GM12878 (cell line): ENCODE data around the gene FADS3. TPM values are rescaled to one million over a fixed set of nuclear protein-coding genes. Genes with fewer than 3 reads are reported as not detected.

Experiments used
- ATAC-seq: fragments of 200-7000 bp; cut with Tn5 transposase; 3 replicates; pipeline ENCODE4 v1.9.1; 2020; ENCODE audit warnings: mild to moderate bottlenecking, moderate library complexity
- BruUV-seq: library from RNA; stranded (reverse); fragments of 400-500 nt; replicated peaks from 2 replicates; lab custom pipeline; 2021; lab: Mats Ljungman, UMichigan
- CTCF ChIA-PET: fragments of 300-600 bp; sonication (Branson Sonifier 250); formaldehyde crosslinking; extraction: SDS; loops from one replicate; lab custom pipeline; 2021; ENCODE audit warnings: inconsistent platforms; lab: Yijun Ruan, JAX
- POLR2A ChIA-PET: fragments of 350-600 bp; formaldehyde crosslinking; extraction: SDS; loops from one replicate; lab custom pipeline; 2021; ENCODE audit warnings: inconsistent platforms; lab: Charles Lee
- RAD21 ChIA-PET: fragments of 300-600 bp; sonication (Branson Sonifier 250); formaldehyde crosslinking; loops from one replicate; lab custom pipeline; 2023; ENCODE audit warnings: antibody characterized with exemption; ENCODE audit not compliant: unreplicated experiment; lab: Charles Lee
- SMC1A ChIA-PET: fragments of 300-600 bp; sonication (Branson Sonifier 250); formaldehyde crosslinking; loops from one replicate; lab custom pipeline; 2023; ENCODE audit not compliant: unreplicated experiment, uncharacterized antibody; lab: Charles Lee
- DNase-seq: peaks from one replicate; pipeline ENCODE4 v3.0.0-alpha.2; 2011; ENCODE audit warnings: low read depth, low spot score
- FAIRE-seq: peaks from 3 replicates; lab custom pipeline; 2011; peaks lifted over from hg19 to GRCh38; lab: Jason Lieb, UNC
- H2AFZ ChIP-seq: 2 replicates; pipeline ENCODE4 v1.6.0; 2011; ENCODE audit warnings: low read depth, low read length, control low read depth; ENCODE audit not compliant: control insufficient read depth
- H3K27ac ChIP-seq: 2 replicates; pipeline ENCODE4 v1.5.1; 2011; ENCODE audit warnings: control low read depth; ENCODE audit not compliant: control insufficient read depth, insufficient read depth
- H3K27me3 ChIP-seq, 2 experiments: replicated peaks in 1 of 2; 2 replicates each; pipeline versions ENCODE4 v1.6.0 to v1.6.1; 2011; ENCODE audit warnings: low read length in 1 of 2; ENCODE audit not compliant: control insufficient read depth in 2 of 2, insufficient read depth in 2 of 2
- H3K36me3 ChIP-seq, 2 experiments: 2 replicates each; pipeline ENCODE4 v1.5.1; 2011; ENCODE audit warnings: low read length in 1 of 2; ENCODE audit not compliant: control insufficient read depth in 2 of 2, insufficient read depth in 2 of 2
- H3K4me1 ChIP-seq: 2 replicates; pipeline ENCODE4 v1.6.1; 2011; ENCODE audit warnings: mild to moderate bottlenecking, low read length, moderate library complexity, mixed read lengths; ENCODE audit not compliant: control insufficient read depth, insufficient read depth
- H3K4me2 ChIP-seq: 2 replicates; pipeline ENCODE4 v1.6.0; 2011; ENCODE audit warnings: control low read depth; ENCODE audit not compliant: control insufficient read depth, insufficient read depth
- H3K4me3 ChIP-seq: fragments of 200-600 bp; sonication (generic); 2 replicates; pipeline ENCODE4 v1.5.1; 2016
- H3K79me2 ChIP-seq: 2 replicates; pipeline ENCODE4 v1.6.0; 2011; ENCODE audit warnings: low read length; ENCODE audit not compliant: control insufficient read depth, insufficient read depth
- H3K9ac ChIP-seq: 2 replicates; pipeline ENCODE4 v1.8.0; 2011; ENCODE audit warnings: low read length, control low read depth, mixed read lengths; ENCODE audit not compliant: control insufficient read depth, insufficient read depth
- H3K9me3 ChIP-seq: replicated peaks from 3 replicates; pipeline ENCODE4 v1.5.1; 2011; ENCODE audit warnings: mild to moderate bottlenecking, low read length; ENCODE audit not compliant: control insufficient read depth, insufficient read depth
- H4K20me1 ChIP-seq: 2 replicates; pipeline ENCODE4 v1.6.0; 2011; ENCODE audit not compliant: control insufficient read depth, insufficient read depth
- BACH1 ChIP-seq: fragments of 450-650 bp; IDR thresholded peaks from 2 replicates; pipeline ENCODE4 v1.6.1; 2017; ENCODE audit warnings: mild to moderate bottlenecking, borderline replicate concordance
- CEBPZ ChIP-seq: fragments of 150-350 bp; IDR thresholded peaks from 2 replicates; pipeline ENCODE4 v1.6.1; 2016; ENCODE audit warnings: low read depth, low read length
- IKZF1 ChIP-seq: fragments of 450-650 bp; conservative IDR thresholded peaks from 2 replicates; pipeline ENCODE4 v1.6.1; 2017; ENCODE audit warnings: antibody characterized with exemption, mild to moderate bottlenecking
- KLF5 ChIP-seq: fragments of 450-650 bp; IDR thresholded peaks from 2 replicates; pipeline ENCODE4 v1.6.1; 2014; ENCODE audit warnings: mild to moderate bottlenecking; ENCODE audit not compliant: partially characterized antibody
- NFYB ChIP-seq: IDR thresholded peaks from 2 replicates; pipeline ENCODE4 v1.6.1; 2011; ENCODE audit warnings: low read depth, mild to moderate bottlenecking, low read length, improper control_type of control experiment, moderate library complexity; ENCODE audit not compliant: insufficient read depth
- NR2C1 ChIP-seq: fragments of 450-650 bp; IDR thresholded peaks from 2 replicates; pipeline ENCODE4 v1.6.1; 2017; ENCODE audit warnings: antibody characterized with exemption, mild to moderate bottlenecking, moderate library complexity
- NR2C2 ChIP-seq: IDR thresholded peaks from 2 replicates; pipeline ENCODE4 v1.6.1; 2011; ENCODE audit warnings: borderline replicate concordance, low read depth; ENCODE audit not compliant: control insufficient read depth, insufficient read length
- PAX5 ChIP-seq: IDR thresholded peaks from 2 replicates; pipeline ENCODE4 v1.6.1; 2011; ENCODE audit warnings: low read depth, low read length, borderline replicate concordance
- PML ChIP-seq: IDR thresholded peaks from 2 replicates; pipeline ENCODE4 v1.6.1; 2012; ENCODE audit warnings: low read length, inconsistent platforms
- RB1 ChIP-seq: fragments of 450-650 bp; formaldehyde crosslinking; IDR thresholded peaks from 2 replicates; pipeline ENCODE4 v1.6.1; 2017; ENCODE audit warnings: mild to moderate bottlenecking, borderline replicate concordance
- RELB ChIP-seq: fragments of 450-650 bp; IDR thresholded peaks from 2 replicates; pipeline ENCODE4 v1.6.1; 2017; ENCODE audit warnings: low read depth, mild to moderate bottlenecking, moderate library complexity
- SIX5 ChIP-seq: IDR thresholded peaks from 2 replicates; pipeline ENCODE4 v1.6.1; 2011; ENCODE audit warnings: mild to moderate bottlenecking, low read depth, low read length, moderate library complexity; ENCODE audit not compliant: severe bottlenecking
- SMARCA5 ChIP-seq: fragments of 450-650 bp; IDR thresholded peaks from 2 replicates; pipeline ENCODE4 v1.6.1; 2017; ENCODE audit warnings: mild to moderate bottlenecking
- SPI1 ChIP-seq: IDR thresholded peaks from 2 replicates; pipeline ENCODE4 v1.6.1; 2011; ENCODE audit warnings: low read depth, mild to moderate bottlenecking, low read length, moderate library complexity, borderline replicate concordance; ENCODE audit not compliant: insufficient read depth
- ZNF274 ChIP-seq: IDR thresholded peaks from one replicate; pipeline ENCODE4 v1.8.0; 2011; ENCODE audit not compliant: insufficient read length, insufficient read depth
- WGBS: methylation state at CpG from one replicate; pipeline ENCODE4 v1.1.6; 2016; ENCODE audit warnings: low lambda C conversion rate; ENCODE audit not compliant: insufficient replicate concordance, insufficient coverage; ENCODE audit errors: missing lambda C conversion rate; 5-methylcytosine and 5-hydroxymethylcytosine counted together
- in situ Hi-C: fragments of 300-500 bp; cut with MboI; formaldehyde crosslinking; loops from 9 replicates; pipeline ENCODE4 v1.14.3; 2018; ENCODE audit warnings: mixed read lengths
- intact Hi-C: fragments of 100-400 bp; cut with micrococcal nuclease; formaldehyde crosslinking; loops from one replicate; pipeline ENCODE4 v1.14.2; 2022; ENCODE audit not compliant: unreplicated experiment
- polyA plus RNA-seq, 11 experiments: library from polyadenylated mRNA; depleted of rRNA in 4 of 11; unstranded in 6 of 11; stranded (reverse) in 5 of 11; fragments of >200 nt; fragmentation: Nextera tagmentation in 4 of 11; fragmentation: Illumina TruSeq in 1 of 11; extraction: Ambion mirVana in 4 of 11; extraction: Trizol in 1 of 11; gene quantifications; 1 replicate in 1 of 11; 2 replicates in 10 of 11; pipeline versions ENCODE4 v1.2.1 to v1.2.3, GENCODE V29; 2011 to 2016; ENCODE audit warnings: inconsistent platforms in 2 of 11, missing spikeins in 2 of 11, low read depth in 1 of 11
- total RNA-seq, 4 experiments: library from RNA; depleted of rRNA in 3 of 4; stranded (reverse); fragments of >200 nt in 3 of 4; fragmentation: Illumina TruSeq in 1 of 4; extraction: Trizol in 1 of 4; gene quantifications; 2 replicates each; pipeline versions ENCODE4 v1.2.1 to v1.2.3, GENCODE V29; 2013 to 2021
- TF ChIP-seq, protein P1 (sequence below), 3 experiments: IDR thresholded peaks in 2 of 3; conservative IDR thresholded peaks in 1 of 3; 2 replicates each; pipeline ENCODE4 v1.5.1; 2011; ENCODE audit warnings: low read depth in 3 of 3, low read length in 3 of 3, mild to moderate bottlenecking in 3 of 3, control low read depth in 2 of 3, moderate library complexity in 2 of 3, inconsistent platforms in 1 of 3, mixed read lengths in 1 of 3; ENCODE audit not compliant: control insufficient read depth in 2 of 3, insufficient read depth in 1 of 3; ENCODE audit errors: extremely low read depth in 1 of 3

The FADS3 gene
- total and polyA plus RNA-seq, 10 of the 15 experiments (the other 5 are each of a cell fraction or from before 2014, with no cell fraction given) = 0.23 to 8.1 (median 4.2) TPM

DNA sequence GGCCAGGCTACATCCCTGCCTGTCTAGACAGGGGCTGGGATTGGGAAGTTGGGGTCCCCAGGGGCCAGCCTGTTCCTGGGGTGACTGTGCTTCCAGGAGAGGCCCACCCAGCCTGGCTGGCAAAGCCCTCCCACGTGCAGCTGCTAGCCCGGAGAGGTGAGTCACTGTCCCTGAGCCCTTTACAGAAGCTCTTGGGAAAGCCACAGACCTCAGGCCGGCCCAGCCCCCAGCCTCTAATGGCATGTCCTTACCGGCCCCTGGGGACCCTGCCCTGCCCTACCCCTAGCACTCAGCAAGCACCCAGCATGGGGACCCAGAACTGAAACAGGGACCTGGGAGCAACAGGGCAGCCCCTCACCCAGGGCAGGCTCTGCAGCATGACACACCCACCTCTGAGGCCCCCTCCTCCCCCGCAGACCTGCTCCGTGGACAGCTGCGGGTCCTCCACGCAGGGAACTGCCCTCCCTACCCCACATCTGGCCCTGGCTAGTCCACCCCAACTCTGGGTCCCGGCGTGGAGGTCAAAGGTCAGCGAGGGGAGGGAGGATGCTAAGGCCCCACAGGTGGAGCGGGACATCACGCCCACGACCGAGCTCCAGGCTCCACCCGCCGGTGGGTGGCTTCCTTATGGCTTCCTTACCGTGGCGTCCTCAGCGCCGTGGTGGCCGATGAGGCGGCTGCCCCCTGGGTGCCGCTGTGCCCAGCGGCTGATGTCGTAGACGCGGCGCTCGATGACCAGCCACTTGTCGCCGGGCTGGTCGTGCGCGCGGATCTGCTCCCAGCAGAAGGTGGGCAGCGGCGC lies 615 bp downstream of the FADS3 start:
- Histone ChIP-seq H3K4me2 (peak overlapping the region; percentile 98), H3K9me3 (no peaks in the 10 kb centered on the region; the same call in 2 of the 3 replicates), H3K4me1 (peaks cover 7% of the 10 kb centered on the region), H2AFZ (peak overlapping the region; percentile 85), H4K20me1 (no peaks in the 10 kb centered on the region), H3K9ac (peak overlapping the region; percentile 39), H3K4me3 (peak overlapping the region; percentile 83), H3K27ac (no peak overlapping the region), H3K36me3 (no peaks in the 10 kb centered on the region), H3K27me3 (no peaks in the 10 kb centered on the region), H3K79me2 (no peaks in the 10 kb centered on the region)
- ATAC-seq = peak; percentile 33
- POLR2A ChIA-PET = interaction anchor here (0.6 kb wide), 1 partner anchor 209 kb away, joined by 3 read pairs; no protein-coding TSS in a partner anchor
- DNase-seq = no peak
- BruUV-seq = no TSS peak
- RAD21 ChIA-PET = interaction anchor here (1.0 to 2.4 kb wide), 3 partner anchors 18 to 191 kb away, joined by 3 to 10 read pairs (median 4); no protein-coding TSS in a partner anchor
- WGBS = under 1% methylated on average over 38 of the region's 38 CpGs
- SMC1A ChIA-PET = interaction anchor here (1.4 to 4.8 kb wide), 2 partner anchors 92 to 98 kb away, joined by 4 to 21 read pairs; partner anchors contain the start of genes FEN1 and TMEM258
- CTCF ChIA-PET = interaction anchor here (1.0 to 3.3 kb wide), 4 partner anchors 57 to 217 kb away, joined by 5 to 16 read pairs (median 6); no protein-coding TSS in a partner anchor
- in situ Hi-C loops = no loop called here
- intact Hi-C loops = no loop called here
- no peak for FAIRE-seq
- TF ChIP-seq KLF5 = no peak
- TF ChIP-seq RB1 = no peak
- no peak for TF ChIP-seq SIX5
- TF ChIP-seq NR2C2 = peak; percentile 53
- TF ChIP-seq SPI1 = no peak
- peak; percentile 89 for TF ChIP-seq NR2C1
- TF ChIP-seq BACH1 = no peak
- TF ChIP-seq PAX5 = no peak
- TF ChIP-seq ZNF274 = no peak
- no peak for TF ChIP-seq CEBPZ
- TF ChIP-seq NFYB = no peak
- TF ChIP-seq RELB = no peak
- TF ChIP-seq IKZF1 = no peak
- TF ChIP-seq, protein P1, sequence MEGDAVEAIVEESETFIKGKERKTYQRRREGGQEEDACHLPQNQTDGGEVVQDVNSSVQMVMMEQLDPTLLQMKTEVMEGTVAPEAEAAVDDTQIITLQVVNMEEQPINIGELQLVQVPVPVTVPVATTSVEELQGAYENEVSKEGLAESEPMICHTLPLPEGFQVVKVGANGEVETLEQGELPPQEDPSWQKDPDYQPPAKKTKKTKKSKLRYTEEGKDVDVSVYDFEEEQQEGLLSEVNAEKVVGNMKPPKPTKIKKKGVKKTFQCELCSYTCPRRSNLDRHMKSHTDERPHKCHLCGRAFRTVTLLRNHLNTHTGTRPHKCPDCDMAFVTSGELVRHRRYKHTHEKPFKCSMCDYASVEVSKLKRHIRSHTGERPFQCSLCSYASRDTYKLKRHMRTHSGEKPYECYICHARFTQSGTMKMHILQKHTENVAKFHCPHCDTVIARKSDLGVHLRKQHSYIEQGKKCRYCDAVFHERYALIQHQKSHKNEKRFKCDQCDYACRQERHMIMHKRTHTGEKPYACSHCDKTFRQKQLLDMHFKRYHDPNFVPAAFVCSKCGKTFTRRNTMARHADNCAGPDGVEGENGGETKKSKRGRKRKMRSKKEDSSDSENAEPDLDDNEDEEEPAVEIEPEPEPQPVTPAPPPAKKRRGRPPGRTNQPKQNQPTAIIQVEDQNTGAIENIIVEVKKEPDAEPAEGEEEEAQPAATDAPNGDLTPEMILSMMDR (IDR thresholded peaks at IDR 0.05 in 2 of 3, conservative IDR thresholded peaks at IDR 0.05 in 1 of 3; ENCODE audit: control insufficient read depth in 2 of 3, extremely low read depth in 1 of 3, insufficient read depth in 1 of 3, low read depth in 3 of 3, low read length in 3 of 3) = peak in 1 of 3 experiments; percentile 6; a peak in 1 of 6 replicates
- no peak for TF ChIP-seq PML
- no peak for TF ChIP-seq SMARCA5
